GM12891 (cell line): ENCODE measurements around the gene CLCN2.
A peak's percentile ranks its signal among the peaks of the same experiment; 100 is the strongest.

ENCODE experiments used
- POLR2AphosphoS5 ChIP-seq: IDR thresholded peaks from 2 replicates; pipeline ENCODE4 v1.6.1; 2011; ENCODE audit warnings: low read depth, low read length, control low read depth
- TAF1 ChIP-seq: IDR thresholded peaks from 2 replicates; pipeline ENCODE4 v1.6.1; 2011; ENCODE audit warnings: low read depth, low read length, control low read depth

DNA sequence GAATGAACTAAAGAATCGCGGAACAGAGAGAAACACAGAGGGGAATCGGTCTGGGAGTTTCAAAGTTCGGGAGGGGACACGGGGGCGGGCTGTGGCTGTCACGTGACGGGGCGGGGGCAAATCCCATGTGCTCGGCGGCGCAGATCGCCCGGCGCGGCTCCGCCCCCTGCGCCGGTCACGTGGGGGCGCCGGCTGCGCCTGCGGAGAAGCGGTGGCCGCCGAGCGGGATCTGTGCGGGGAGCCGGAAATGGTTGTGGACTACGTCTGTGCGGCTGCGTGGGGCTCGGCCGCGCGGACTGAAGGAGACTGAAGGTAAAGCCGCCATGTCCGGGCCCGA is 47.1 kb downstream of the CLCN2 start, which contains the start of gene EIF4G1:
- TF ChIP-seq POLR2AphosphoS5 = peak; percentile 84
- peak; percentile 93 for TF ChIP-seq TAF1
